H1 (cell line): ENCODE measurements around the gene PMFBP1. TPM values are rescaled to one million over a fixed set of nuclear protein-coding genes. Genes with fewer than 3 reads are reported as not detected.

Experiments
- CTCF ChIA-PET: fragments of 300-600 bp; sonication (Branson Sonifier 250); formaldehyde crosslinking; loops from one replicate; lab custom pipeline; 2021; ENCODE audit not compliant: partially characterized antibody; lab: Charles Lee
- POLR2A ChIA-PET: fragments of 300-600 bp; sonication (Branson Sonifier 250); formaldehyde crosslinking; loops from one replicate; lab custom pipeline; 2021; ENCODE audit warnings: inconsistent platforms; ENCODE audit not compliant: partially characterized antibody; lab: Charles Lee
- DNase-seq, 2 experiments: peaks; one replicate each; pipeline versions ENCODE4 v3.0.0 to v3.0.0-alpha.2; 2010 to 2022; ENCODE audit warnings: low spot score in 2 of 2, low read depth in 1 of 2, mixed read lengths in 1 of 2
- FAIRE-seq: peaks from 2 replicates; lab custom pipeline; 2011; peaks lifted over from hg19 to GRCh38; lab: Jason Lieb, UNC
- H2AFZ ChIP-seq: 2 replicates; pipeline ENCODE4 v1.8.1; 2012; ENCODE audit warnings: low read length, inconsistent platforms
- H2AK5ac ChIP-seq: 2 replicates; pipeline ENCODE4 v1.6.1; 2013; ENCODE audit warnings: low read depth, low read length
- H2BK120ac ChIP-seq: replicated peaks from 2 replicates; pipeline ENCODE3; 2013; ENCODE audit warnings: low read depth, low read length, inconsistent platforms
- H2BK12ac ChIP-seq: 2 replicates; pipeline ENCODE4 v1.6.1; 2013; ENCODE audit warnings: low read depth, low read length
- H2BK15ac ChIP-seq: 2 replicates; pipeline ENCODE4 v1.6.1; 2013; ENCODE audit warnings: low read length
- H2BK20ac ChIP-seq: 2 replicates; pipeline ENCODE4 v1.6.1; 2013; ENCODE audit warnings: low read length
- H2BK5ac ChIP-seq: 2 replicates; pipeline ENCODE4 v1.6.1; 2013; ENCODE audit warnings: low read depth, low read length
- H3K14ac ChIP-seq: 2 replicates; pipeline ENCODE4 v1.6.1; 2013; ENCODE audit warnings: inconsistent platforms; ENCODE audit not compliant: insufficient read length
- H3K18ac ChIP-seq: 2 replicates; pipeline ENCODE4 v1.6.1; 2013; ENCODE audit warnings: low read length; ENCODE audit errors: extremely low read depth
- H3K23ac ChIP-seq: 2 replicates; pipeline ENCODE4 v1.6.1; 2013; ENCODE audit warnings: inconsistent platforms; ENCODE audit not compliant: insufficient read length
- H3K23me2 ChIP-seq: 2 replicates; pipeline ENCODE4 v1.6.1; 2013; ENCODE audit warnings: low read depth, low read length
- H3K27ac ChIP-seq: 2 replicates; pipeline ENCODE4 v1.6.1; 2011; ENCODE audit warnings: low read depth, low read length, inconsistent platforms
- H3K27me3 ChIP-seq, 4 experiments: replicated peaks in 1 of 4; 1 replicate in 1 of 4; 2 replicates in 3 of 4; pipeline versions ENCODE4 v1.6.1 to v1.8.1; 2011 to 2013; ENCODE audit warnings: low read length in 3 of 4, mild to moderate bottlenecking in 3 of 4, inconsistent platforms in 2 of 4, mixed read lengths in 2 of 4, moderate library complexity in 1 of 4; ENCODE audit not compliant: control insufficient read depth in 3 of 4, insufficient read depth in 3 of 4; ENCODE audit errors: extremely low read depth in 1 of 4
- H3K36me3 ChIP-seq, 4 experiments: 2 replicates each; pipeline versions ENCODE4 v1.6.1 to v1.8.1; 2011 to 2013; ENCODE audit warnings: mild to moderate bottlenecking in 4 of 4, low read length in 3 of 4, moderate library complexity in 2 of 4, control low read depth in 1 of 4, inconsistent platforms in 1 of 4; ENCODE audit not compliant: insufficient read depth in 4 of 4, control insufficient read depth in 2 of 4
- H3K4ac ChIP-seq: replicated peaks from 2 replicates; pipeline ENCODE3; 2013; ENCODE audit warnings: low read length, low read depth, mixed read lengths, inconsistent platforms; ENCODE audit not compliant: insufficient read length
- H3K4me1 ChIP-seq, 4 experiments: replicated peaks in 1 of 4; 1 replicate in 1 of 4; 2 replicates in 3 of 4; pipeline versions ENCODE4 v1.6.1 to v1.8.1; 2011 to 2013; ENCODE audit warnings: low read length in 3 of 4, inconsistent platforms in 2 of 4, mixed read lengths in 1 of 4; ENCODE audit not compliant: insufficient read depth in 4 of 4, control insufficient read depth in 3 of 4
- H3K4me2 ChIP-seq, 2 experiments: 2 replicates each; pipeline versions ENCODE4 v1.6.1 to v1.8.1; 2011 to 2013; ENCODE audit warnings: low read depth in 2 of 2, low read length in 2 of 2, control low read depth in 1 of 2, inconsistent platforms in 1 of 2, mild to moderate bottlenecking in 1 of 2; ENCODE audit not compliant: insufficient read depth in 1 of 2
- H3K4me3 ChIP-seq, 4 experiments: fragments of 200-600, 300-600 bp in 1 of 4; sonication (generic), shearing (Covaris generic), sonication (Bioruptor Twin) in 1 of 4; 2 replicates each; pipeline versions ENCODE4 v1.5.1 to v1.8.1; 2011 to 2016; ENCODE audit warnings: low read length in 4 of 4, low read depth in 3 of 4, control low read depth in 2 of 4, inconsistent platforms in 2 of 4, mild to moderate bottlenecking in 2 of 4, mixed read lengths in 1 of 4, moderate library complexity in 1 of 4; ENCODE audit not compliant: insufficient read depth in 2 of 4; ENCODE audit errors: extremely low read depth in 1 of 4
- H3K56ac ChIP-seq: replicated peaks from 2 replicates; pipeline ENCODE3; 2013; ENCODE audit warnings: low read depth, mild to moderate bottlenecking, mixed read lengths, low read length, inconsistent platforms; ENCODE audit not compliant: insufficient read length
- H3K79me1 ChIP-seq: 2 replicates; pipeline ENCODE4 v1.6.1; 2013; ENCODE audit warnings: low read depth, low read length, control low read depth
- H3K79me2 ChIP-seq, 2 experiments: 2 replicates each; pipeline versions ENCODE4 v1.6.1 to v1.8.1; 2012 to 2013; ENCODE audit warnings: low read length in 2 of 2, mild to moderate bottlenecking in 2 of 2, inconsistent platforms in 1 of 2; ENCODE audit not compliant: insufficient read depth in 2 of 2, control insufficient read depth in 1 of 2
- H3K9ac ChIP-seq, 4 experiments: replicated peaks in 1 of 4; 1 replicate in 1 of 4; 2 replicates in 3 of 4; pipeline versions ENCODE4 v1.6.1 to v1.8.1; 2011 to 2013; ENCODE audit warnings: low read depth in 3 of 4, low read length in 3 of 4, control low read depth in 2 of 4, mild to moderate bottlenecking in 2 of 4, moderate library complexity in 2 of 4, inconsistent platforms in 1 of 4; ENCODE audit errors: extremely low read depth in 1 of 4
- H3K9me3 ChIP-seq, 2 experiments: 2 replicates each; pipeline versions ENCODE4 v1.6.1 to v1.8.1; 2012 to 2013; ENCODE audit warnings: mild to moderate bottlenecking in 2 of 2, moderate library complexity in 2 of 2, control low read depth in 1 of 2, inconsistent platforms in 1 of 2, low read depth in 1 of 2, low read length in 1 of 2, mixed read lengths in 1 of 2; ENCODE audit not compliant: insufficient read depth in 2 of 2
- H4K20me1 ChIP-seq, 2 experiments: replicated peaks in 1 of 2; 2 replicates each; pipeline versions ENCODE3 to v1.8.1; 2011 to 2013; ENCODE audit warnings: inconsistent platforms in 2 of 2, low read length in 2 of 2, mild to moderate bottlenecking in 1 of 2; ENCODE audit not compliant: insufficient read depth in 2 of 2, control insufficient read depth in 1 of 2
- H4K5ac ChIP-seq: 2 replicates; pipeline ENCODE4 v1.6.1; 2013; ENCODE audit warnings: low read length, low read depth, mixed read lengths, inconsistent platforms; ENCODE audit not compliant: insufficient read length
- H4K8ac ChIP-seq: 2 replicates; pipeline ENCODE4 v1.8.0; 2013; ENCODE audit warnings: mild to moderate bottlenecking, moderate library complexity, low read length, inconsistent platforms; ENCODE audit not compliant: insufficient read depth; ENCODE audit errors: extremely low read depth
- H4K91ac ChIP-seq: replicated peaks from 2 replicates; pipeline ENCODE3; 2013; ENCODE audit warnings: low read length, mixed read lengths, inconsistent platforms; ENCODE audit not compliant: insufficient read length
- ASH2L ChIP-seq: fragments of 200-600, 300-600 bp; sonication (generic); IDR thresholded peaks from one replicate; pipeline ENCODE4 v1.7.1; 2017; ENCODE audit warnings: low read length
- CHD2 ChIP-seq: IDR thresholded peaks from 2 replicates; pipeline ENCODE4 v1.6.1; 2012; ENCODE audit warnings: low read length, improper control_type of control experiment
- CREB1 ChIP-seq: IDR thresholded peaks from 2 replicates; pipeline ENCODE4 v1.6.1; 2012; ENCODE audit warnings: inconsistent platforms
- CTBP2 ChIP-seq: IDR thresholded peaks from 2 replicates; pipeline ENCODE4 v1.7.0; 2011; ENCODE audit warnings: borderline replicate concordance, mild to moderate bottlenecking, moderate library complexity, mixed read lengths, low read length; ENCODE audit not compliant: insufficient read depth, insufficient read length
- GABPA ChIP-seq: IDR thresholded peaks from 2 replicates; pipeline ENCODE4 v1.6.1; 2011; ENCODE audit warnings: mild to moderate bottlenecking, low read length, moderate library complexity, borderline replicate concordance; ENCODE audit not compliant: insufficient read depth
- SAP30 ChIP-seq: fragments of 300-600 bp; sonication (generic); IDR thresholded peaks from 2 replicates; pipeline ENCODE4 v1.7.1; 2012; ENCODE audit warnings: low read length, moderate library complexity, mild to moderate bottlenecking, inconsistent platforms; ENCODE audit not compliant: insufficient read depth, insufficient replicate concordance
- WGBS, 2 experiments: shearing (Covaris generic) in 1 of 2; methylation state at CpG; one replicate each; pipeline versions ENCODE4 v1.1.6 to v1.1.7; 2013 to 2015; ENCODE audit warnings: low lambda C conversion rate in 2 of 2, mixed read lengths in 2 of 2, inconsistent platforms in 1 of 2, low coverage in 1 of 2, missing lambda C conversion rate in 1 of 2; ENCODE audit not compliant: insufficient replicate concordance in 2 of 2, insufficient coverage in 1 of 2, insufficient read length in 1 of 2; ENCODE audit errors: extremely low coverage in 1 of 2, missing lambda C conversion rate in 1 of 2; 5-methylcytosine and 5-hydroxymethylcytosine counted together
- polyA plus RNA-seq, 7 experiments: library from polyadenylated mRNA; depleted of rRNA in 3 of 7; stranded (reverse) in 5 of 7; unstranded in 2 of 7; fragments of >200 nt in 5 of 7; fragments of 200-250 nt in 2 of 7; gene quantifications; 1 replicate in 5 of 7; 2 replicates in 1 of 7; 4 replicates in 1 of 7; pipeline versions ENCODE4 v1.2.1 to v1.2.3, GENCODE V29; 2011 to 2013; ENCODE audit warnings: missing spikeins in 2 of 7, mixed read lengths in 2 of 7
- total RNA-seq: library from RNA; stranded (reverse); fragmentation: NEBNext Ultra II Directional; extraction: Animal tissue kit (Norgen Biotek cat#: 25700); gene quantifications from 2 replicates; pipeline ENCODE4 v1.2.1, GENCODE V29; 2021

PMFBP1 gene
- total and polyA plus RNA-seq, 2 of the 8 experiments (the other 6 are each of a cell fraction or from before 2014, with no cell fraction given), result 0.32 to 1.6 TPM

GRCh38 chr16:72166954-72167561 is 4.9 kb downstream of the PMFBP1 start:
- peaks cover 0 to 4% (median 2%) of the 10 kb centered on the region in 4 experiments; a peak in 3 of 7 replicates for H3K4me1 ChIP-seq
- H4K91ac ChIP-seq, result no peak overlapping the region
- no peak overlapping the region for H2BK20ac ChIP-seq
- H2BK120ac ChIP-seq, result no peak overlapping the region
- H3K79me1 ChIP-seq, result no peaks in the 10 kb centered on the region
- no peak overlapping the region for H3K18ac ChIP-seq
- H3K4ac ChIP-seq, result no peak overlapping the region
- ChIA-PET CTCF (no interaction called here), POLR2A (no interaction called here)
- TF ChIP-seq ASH2L (no peak), GABPA (no peak), SAP30 (no peak), CTBP2 (no peak), CREB1 (no peak), CHD2 (no peak)
- no peak overlapping the region for H2BK15ac ChIP-seq
- H3K27ac ChIP-seq, result no peak overlapping the region
- no peaks in the 10 kb centered on the region for H3K79me2 ChIP-seq
- no peak overlapping the region for H3K9ac ChIP-seq
- no peaks in the 10 kb centered on the region for H3K27me3 ChIP-seq
- no peak overlapping the region for H3K56ac ChIP-seq
- no peak overlapping the region for H2BK5ac ChIP-seq
- H3K4me3 ChIP-seq, result no peak overlapping the region
- H3K9me3 ChIP-seq, result no peaks in the 10 kb centered on the region
- H2AFZ ChIP-seq, result no peak overlapping the region
- H3K4me2 ChIP-seq, result no peak overlapping the region
- no peaks in the 10 kb centered on the region for H4K20me1 ChIP-seq
- no peak overlapping the region for H2AK5ac ChIP-seq
- H3K23ac ChIP-seq, result no peak overlapping the region
- no peaks in the 10 kb centered on the region for H3K23me2 ChIP-seq
- no peak for FAIRE-seq
- DNase-seq, result no peak
- no peaks in the 10 kb centered on the region for H3K36me3 ChIP-seq
- 94% methylated on average over 6 of the region's 6 CpGs; no CpG with 5 or more reads in 1 of the 2 experiments for WGBS, 2 experiments
- no peak overlapping the region for H4K5ac ChIP-seq
- no peak overlapping the region for H3K14ac ChIP-seq
- H4K8ac ChIP-seq, result no peak overlapping the region; the same call in 1 of the 2 replicates
- no peak overlapping the region for H2BK12ac ChIP-seq
